ENCODE results near the gene KIF2A. TPM values are rescaled to one million over a fixed set of nuclear protein-coding genes. Genes with fewer than 3 reads are reported as not detected.

KIF2A gene
- total and polyA plus RNA-seq, 2 of the 13 experiments (the other 11 are each of a cell fraction or from before 2014, with no cell fraction given), result 8.5 to 19.2 TPM

DNA sequence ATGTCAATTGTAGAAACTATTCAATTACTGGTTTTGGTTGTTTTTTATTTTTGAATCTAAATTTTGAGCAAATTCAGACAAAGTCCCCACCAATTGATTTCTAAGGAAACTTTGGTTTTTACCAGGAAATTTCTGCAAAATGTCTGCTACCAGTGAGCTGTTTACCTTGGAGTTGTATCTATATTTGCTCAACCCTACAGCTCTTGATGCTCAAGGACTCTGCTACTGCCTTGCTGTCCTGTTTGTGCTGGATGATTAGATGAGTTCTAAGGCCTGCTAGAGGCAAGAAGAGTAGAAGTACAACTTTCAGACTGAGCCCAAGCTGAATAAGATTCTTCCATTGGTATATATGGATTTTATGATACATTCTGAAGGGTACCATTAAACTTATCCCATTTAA lies 42.6 kb upstream of the KIF2A start (continued):
- TF ChIP-seq, protein P1, sequence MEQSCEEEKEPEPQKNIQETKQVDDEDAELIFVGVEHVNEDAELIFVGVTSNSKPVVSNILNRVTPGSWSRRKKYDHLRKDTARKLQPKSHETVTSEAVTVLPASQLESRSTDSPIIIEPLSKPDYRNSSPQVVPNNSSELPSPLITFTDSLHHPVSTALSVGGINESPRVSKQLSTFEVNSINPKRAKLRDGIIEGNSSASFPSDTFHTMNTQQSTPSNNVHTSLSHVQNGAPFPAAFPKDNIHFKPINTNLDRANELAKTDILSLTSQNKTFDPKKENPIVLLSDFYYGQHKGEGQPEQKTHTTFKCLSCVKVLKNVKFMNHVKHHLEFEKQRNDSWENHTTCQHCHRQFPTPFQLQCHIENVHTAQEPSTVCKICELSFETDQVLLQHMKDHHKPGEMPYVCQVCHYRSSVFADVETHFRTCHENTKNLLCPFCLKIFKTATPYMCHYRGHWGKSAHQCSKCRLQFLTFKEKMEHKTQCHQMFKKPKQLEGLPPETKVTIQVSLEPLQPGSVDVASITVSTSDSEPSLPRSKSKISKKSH (CRISPR knock-in tag; IDR thresholded peaks at IDR 0.05; ENCODE audit: borderline replicate concordance), result no peak
- TF ChIP-seq SOX6 (IDR thresholded peaks at IDR 0.05) (no peak), SOX6 (CRISPR knock-in tag; IDR thresholded peaks at IDR 0.05) (no peak), ATF7-NPFF (CRISPR knock-in tag; IDR thresholded peaks at IDR 0.05; ENCODE audit: low read depth) (no peak), BHLHE40 (IDR thresholded peaks at IDR 0.05; ENCODE audit: low read length) (no peak), ZNF780A (CRISPR knock-in tag; IDR thresholded peaks at IDR 0.05) (no peak), GABPA (IDR thresholded peaks at IDR 0.05; ENCODE audit: low read depth, low read length) (no peak), GABPA (CRISPR knock-in tag; IDR thresholded peaks at IDR 0.05; ENCODE audit: low read depth) (no peak), SP1 (IDR thresholded peaks at IDR 0.05) (no peak), SP1 (CRISPR knock-in tag; IDR thresholded peaks at IDR 0.05) (no peak), FOXA1 (IDR thresholded peaks at IDR 0.05) (no peak), FOXA1 (CRISPR knock-in tag; IDR thresholded peaks at IDR 0.05) (peak; percentile 39; the same call in 1 of the 2 replicates), ZNF616 (CRISPR knock-in tag; IDR thresholded peaks at IDR 0.05; ENCODE audit: low read depth) (no peak), JARID2 (CRISPR knock-in tag; IDR thresholded peaks at IDR 0.05; ENCODE audit: insufficient replicate concordance) (no peak), HNRNPUL1 (IDR thresholded peaks at IDR 0.05; ENCODE audit: low read depth, low read length) (no peak), SMARCC2 (IDR thresholded peaks at IDR 0.05) (no peak), SATB2 (CRISPR knock-in tag; IDR thresholded peaks at IDR 0.05) (no peak), ZNF468 (CRISPR knock-in tag; IDR thresholded peaks at IDR 0.05) (no peak), FOXA3 (CRISPR knock-in tag; IDR thresholded peaks at IDR 0.05) (peak; percentile 60), FOXJ3 (CRISPR knock-in tag; IDR thresholded peaks at IDR 0.05; ENCODE audit: borderline replicate concordance) (no peak), ZNF720 (CRISPR knock-in tag; IDR thresholded peaks at IDR 0.05) (no peak)
- TF ChIP-seq, protein P2, sequence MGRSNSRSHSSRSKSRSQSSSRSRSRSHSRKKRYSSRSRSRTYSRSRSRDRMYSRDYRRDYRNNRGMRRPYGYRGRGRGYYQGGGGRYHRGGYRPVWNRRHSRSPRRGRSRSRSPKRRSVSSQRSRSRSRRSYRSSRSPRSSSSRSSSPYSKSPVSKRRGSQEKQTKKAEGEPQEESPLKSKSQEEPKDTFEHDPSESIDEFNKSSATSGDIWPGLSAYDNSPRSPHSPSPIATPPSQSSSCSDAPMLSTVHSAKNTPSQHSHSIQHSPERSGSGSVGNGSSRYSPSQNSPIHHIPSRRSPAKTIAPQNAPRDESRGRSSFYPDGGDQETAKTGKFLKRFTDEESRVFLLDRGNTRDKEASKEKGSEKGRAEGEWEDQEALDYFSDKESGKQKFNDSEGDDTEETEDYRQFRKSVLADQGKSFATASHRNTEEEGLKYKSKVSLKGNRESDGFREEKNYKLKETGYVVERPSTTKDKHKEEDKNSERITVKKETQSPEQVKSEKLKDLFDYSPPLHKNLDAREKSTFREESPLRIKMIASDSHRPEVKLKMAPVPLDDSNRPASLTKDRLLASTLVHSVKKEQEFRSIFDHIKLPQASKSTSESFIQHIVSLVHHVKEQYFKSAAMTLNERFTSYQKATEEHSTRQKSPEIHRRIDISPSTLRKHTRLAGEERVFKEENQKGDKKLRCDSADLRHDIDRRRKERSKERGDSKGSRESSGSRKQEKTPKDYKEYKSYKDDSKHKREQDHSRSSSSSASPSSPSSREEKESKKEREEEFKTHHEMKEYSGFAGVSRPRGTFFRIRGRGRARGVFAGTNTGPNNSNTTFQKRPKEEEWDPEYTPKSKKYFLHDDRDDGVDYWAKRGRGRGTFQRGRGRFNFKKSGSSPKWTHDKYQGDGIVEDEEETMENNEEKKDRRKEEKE (IDR thresholded peaks at IDR 0.05), result no peak
- TF ChIP-seq, protein P3, sequence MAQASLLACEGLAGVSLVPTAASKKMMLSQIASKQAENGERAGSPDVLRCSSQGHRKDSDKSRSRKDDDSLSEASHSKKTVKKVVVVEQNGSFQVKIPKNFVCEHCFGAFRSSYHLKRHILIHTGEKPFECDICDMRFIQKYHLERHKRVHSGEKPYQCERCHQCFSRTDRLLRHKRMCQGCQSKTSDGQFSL (CRISPR knock-in tag; IDR thresholded peaks at IDR 0.05), result no peak
- TF ChIP-seq, protein P4, sequence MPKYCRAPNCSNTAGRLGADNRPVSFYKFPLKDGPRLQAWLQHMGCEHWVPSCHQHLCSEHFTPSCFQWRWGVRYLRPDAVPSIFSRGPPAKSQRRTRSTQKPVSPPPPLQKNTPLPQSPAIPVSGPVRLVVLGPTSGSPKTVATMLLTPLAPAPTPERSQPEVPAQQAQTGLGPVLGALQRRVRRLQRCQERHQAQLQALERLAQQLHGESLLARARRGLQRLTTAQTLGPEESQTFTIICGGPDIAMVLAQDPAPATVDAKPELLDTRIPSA (CRISPR knock-in tag; IDR thresholded peaks at IDR 0.05; ENCODE audit: borderline replicate concordance), result no peak
- TF ChIP-seq, protein P5, sequence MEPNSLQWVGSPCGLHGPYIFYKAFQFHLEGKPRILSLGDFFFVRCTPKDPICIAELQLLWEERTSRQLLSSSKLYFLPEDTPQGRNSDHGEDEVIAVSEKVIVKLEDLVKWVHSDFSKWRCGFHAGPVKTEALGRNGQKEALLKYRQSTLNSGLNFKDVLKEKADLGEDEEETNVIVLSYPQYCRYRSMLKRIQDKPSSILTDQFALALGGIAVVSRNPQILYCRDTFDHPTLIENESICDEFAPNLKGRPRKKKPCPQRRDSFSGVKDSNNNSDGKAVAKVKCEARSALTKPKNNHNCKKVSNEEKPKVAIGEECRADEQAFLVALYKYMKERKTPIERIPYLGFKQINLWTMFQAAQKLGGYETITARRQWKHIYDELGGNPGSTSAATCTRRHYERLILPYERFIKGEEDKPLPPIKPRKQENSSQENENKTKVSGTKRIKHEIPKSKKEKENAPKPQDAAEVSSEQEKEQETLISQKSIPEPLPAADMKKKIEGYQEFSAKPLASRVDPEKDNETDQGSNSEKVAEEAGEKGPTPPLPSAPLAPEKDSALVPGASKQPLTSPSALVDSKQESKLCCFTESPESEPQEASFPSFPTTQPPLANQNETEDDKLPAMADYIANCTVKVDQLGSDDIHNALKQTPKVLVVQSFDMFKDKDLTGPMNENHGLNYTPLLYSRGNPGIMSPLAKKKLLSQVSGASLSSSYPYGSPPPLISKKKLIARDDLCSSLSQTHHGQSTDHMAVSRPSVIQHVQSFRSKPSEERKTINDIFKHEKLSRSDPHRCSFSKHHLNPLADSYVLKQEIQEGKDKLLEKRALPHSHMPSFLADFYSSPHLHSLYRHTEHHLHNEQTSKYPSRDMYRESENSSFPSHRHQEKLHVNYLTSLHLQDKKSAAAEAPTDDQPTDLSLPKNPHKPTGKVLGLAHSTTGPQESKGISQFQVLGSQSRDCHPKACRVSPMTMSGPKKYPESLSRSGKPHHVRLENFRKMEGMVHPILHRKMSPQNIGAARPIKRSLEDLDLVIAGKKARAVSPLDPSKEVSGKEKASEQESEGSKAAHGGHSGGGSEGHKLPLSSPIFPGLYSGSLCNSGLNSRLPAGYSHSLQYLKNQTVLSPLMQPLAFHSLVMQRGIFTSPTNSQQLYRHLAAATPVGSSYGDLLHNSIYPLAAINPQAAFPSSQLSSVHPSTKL (CRISPR knock-in tag; IDR thresholded peaks at IDR 0.05), result peak; percentile 18; the same call in 1 of the 2 replicates
